Measurements from ENCODE around the gene DTD1.

DTD1 gene

DNA sequence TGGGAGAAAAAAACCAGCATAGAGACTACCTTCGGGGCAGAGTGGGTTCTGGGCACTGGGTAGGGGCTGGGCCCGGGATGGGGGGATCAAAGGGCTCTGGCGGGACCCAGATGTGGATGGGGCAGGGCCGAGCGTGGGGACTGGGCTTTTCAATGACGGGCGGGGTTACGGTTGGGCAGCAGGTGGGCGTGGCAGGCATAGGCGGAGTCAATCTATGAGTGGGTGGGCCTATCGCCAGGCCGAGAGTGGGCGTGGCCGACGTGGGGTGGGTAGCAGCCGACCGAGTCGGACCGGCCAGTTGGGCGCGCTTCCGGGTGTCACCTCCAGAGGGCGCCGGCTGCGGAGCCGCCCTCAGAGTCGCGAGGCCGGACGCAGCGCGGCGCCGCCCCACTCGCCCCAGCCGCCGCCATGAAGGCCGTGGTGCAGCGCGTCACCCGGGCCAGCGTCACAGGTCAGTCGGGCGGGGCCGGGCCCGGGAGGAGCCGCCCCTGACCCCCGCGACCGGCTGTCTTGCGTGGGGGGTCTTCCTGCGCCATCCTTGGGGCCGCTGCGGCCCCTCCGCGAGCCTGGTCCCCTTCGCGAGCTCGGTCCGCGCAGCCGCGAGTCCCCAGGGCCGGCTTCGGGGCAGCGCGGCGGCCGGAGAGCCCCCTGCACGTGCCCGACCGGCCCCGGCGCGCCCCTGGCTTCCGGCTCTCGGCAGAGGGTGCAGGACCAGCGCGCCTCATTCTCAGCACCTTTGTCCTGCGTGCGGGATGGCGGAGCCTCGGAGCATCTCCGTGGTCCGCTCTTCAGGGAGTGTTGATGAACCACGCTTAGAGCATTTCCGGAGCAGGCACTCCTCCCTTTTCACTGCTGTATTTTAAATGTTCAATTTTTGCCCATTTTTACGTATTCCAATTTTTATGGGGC is at the start of gene DTD1:
Gene DTD1, plus strand, starts transcription at position 390 of the 909 bp plus-strand sequence. Its CDS starts 19 bp downstream, at position 409.
- peak within 1 kb of the TSS; percentile 73 for H3K27ac ChIP-seq
- no peaks in the 10 kb centered on the region for H3K27me3 ChIP-seq
- H4K20me1 ChIP-seq, result no peaks in the 10 kb centered on the region
- TF ChIP-seq Cebpa-rat (IDR thresholded peaks at IDR 0.05), result no peak
- peak within 1 kb of the TSS; percentile 75 for H3K9ac ChIP-seq
- H3K9me3 ChIP-seq, result peaks cover 7% of the 10 kb centered on the region; the same call in 1 of the 2 replicates
- H3K4me3 ChIP-seq, result peak within 1 kb of the TSS; percentile 81
- H3K4me1 ChIP-seq, result peaks cover 5% of the 10 kb centered on the region
- no peaks in the 10 kb centered on the region for H3K36me3 ChIP-seq
- H3K4me2 ChIP-seq, result peak within 1 kb of the TSS; percentile 76

DNA sequence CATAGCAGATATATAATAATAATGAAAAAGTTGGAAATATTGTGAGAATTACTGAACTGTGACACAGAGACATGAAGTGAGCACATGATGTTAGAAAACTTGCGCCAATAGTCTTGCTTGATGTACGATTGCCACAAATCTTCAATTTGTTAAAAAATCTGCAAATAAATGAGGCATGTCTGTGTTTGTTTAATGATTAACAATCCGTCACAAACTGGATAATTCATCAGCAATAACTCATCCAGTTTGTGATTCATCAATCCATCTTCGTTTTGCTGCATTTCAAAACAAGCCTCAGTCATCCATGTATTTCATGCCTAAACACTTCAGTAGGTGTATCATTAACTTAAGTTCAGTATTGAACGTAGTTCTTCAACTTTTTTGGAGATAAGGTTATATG is 46.1 kb upstream of the DTD1 start:
- Histone ChIP-seq H3K4me2 (no peak overlapping the region), H3K4me3 (no peak overlapping the region), H3K9me3 (no peaks in the 10 kb centered on the region), H3K27ac (no peak overlapping the region), H3K4me1 (no peaks in the 10 kb centered on the region), H3K36me3 (peaks cover 87% of the 10 kb centered on the region), H3K27me3 (no peaks in the 10 kb centered on the region), H4K20me1 (no peaks in the 10 kb centered on the region), H3K9ac (no peak overlapping the region)
- no peak for TF ChIP-seq Cebpa-rat (IDR thresholded peaks at IDR 0.05)

DNA sequence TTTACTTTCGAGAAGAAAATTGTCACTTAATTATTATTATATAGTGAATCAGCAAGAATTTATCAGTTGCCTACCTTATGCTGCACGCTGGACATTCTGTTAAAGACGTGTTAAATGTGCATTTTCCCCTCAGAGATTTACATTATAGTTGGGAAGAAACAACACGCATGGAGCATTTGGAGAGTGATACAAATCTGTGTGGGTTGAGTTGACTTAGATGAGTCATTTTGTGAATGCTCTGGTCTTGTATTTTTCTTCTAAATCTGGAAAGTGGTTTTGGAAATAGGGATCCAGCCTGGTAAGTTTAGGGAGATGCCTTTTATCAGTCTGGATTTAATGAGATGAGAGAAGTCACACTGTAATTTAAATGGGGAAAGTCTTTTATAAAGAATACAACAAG is 44.6 kb upstream of the DTD1 start:
- H3K27ac ChIP-seq, result no peak overlapping the region
- H3K4me1 ChIP-seq, result no peaks in the 10 kb centered on the region
- no peak for TF ChIP-seq Cebpa-rat (IDR thresholded peaks at IDR 0.05)
- H3K9me3 ChIP-seq, result no peaks in the 10 kb centered on the region
- peaks cover 92% of the 10 kb centered on the region for H3K36me3 ChIP-seq
- H3K4me3 ChIP-seq, result no peak overlapping the region
- H3K27me3 ChIP-seq, result no peaks in the 10 kb centered on the region
- H4K20me1 ChIP-seq, result no peaks in the 10 kb centered on the region
- H3K9ac ChIP-seq, result no peak overlapping the region
- H3K4me2 ChIP-seq, result no peak overlapping the region

- Histone ChIP-seq H4K20me1 (no peaks in the 10 kb centered on the region), H3K9ac (no peak overlapping the region), H3K9me3 (no peaks in the 10 kb centered on the region), H3K4me3 (no peak overlapping the region), H3K27ac (no peak overlapping the region), H3K4me2 (no peak overlapping the region), H3K36me3 (peaks cover 92% of the 10 kb centered on the region), H3K27me3 (no peaks in the 10 kb centered on the region), H3K4me1 (no peaks in the 10 kb centered on the region)
- TF ChIP-seq Cebpa-rat (IDR thresholded peaks at IDR 0.05), result no peak
Measured at GRCh38 chr20:18543932-18544331, 43.9 kb upstream of the DTD1 start.

- Histone ChIP-seq H3K27ac (no peak overlapping the region), H3K9ac (no peak overlapping the region), H3K4me3 (no peak overlapping the region), H4K20me1 (no peaks in the 10 kb centered on the region), H3K27me3 (no peaks in the 10 kb centered on the region), H3K9me3 (no peaks in the 10 kb centered on the region), H3K36me3 (peaks cover 92% of the 10 kb centered on the region), H3K4me2 (no peak overlapping the region), H3K4me1 (no peaks in the 10 kb centered on the region)
- no peak for TF ChIP-seq Cebpa-rat (IDR thresholded peaks at IDR 0.05)
Measured at GRCh38 chr20:18545566-18545965, 42.3 kb upstream of the DTD1 start.

DNA sequence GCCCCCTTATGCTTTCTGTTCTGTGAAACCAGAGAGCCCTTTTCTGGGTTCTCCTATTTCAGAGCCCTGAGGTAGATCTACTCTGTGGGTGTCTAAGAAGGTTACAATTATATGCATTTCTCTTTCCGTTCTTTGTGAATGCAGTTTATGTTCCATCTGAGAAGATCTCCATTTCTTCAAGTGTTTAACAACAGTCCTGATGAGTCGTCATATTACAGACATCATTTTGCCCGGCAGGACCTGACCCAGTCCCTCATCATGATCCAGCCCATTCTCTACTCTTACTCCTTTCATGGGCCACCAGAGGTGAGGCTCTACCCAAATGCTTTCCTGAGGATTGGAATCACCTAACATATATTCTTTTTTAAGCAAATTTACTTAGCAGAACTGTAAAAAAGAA is 39.4 kb upstream of the DTD1 start:
- no peaks in the 10 kb centered on the region for H3K4me1 ChIP-seq
- H3K9ac ChIP-seq, result no peak overlapping the region
- no peak overlapping the region for H3K27ac ChIP-seq
- no peaks in the 10 kb centered on the region for H3K9me3 ChIP-seq
- peaks cover 92% of the 10 kb centered on the region for H3K36me3 ChIP-seq
- H3K27me3 ChIP-seq, result no peaks in the 10 kb centered on the region
- H3K4me3 ChIP-seq, result no peak overlapping the region
- TF ChIP-seq Cebpa-rat (IDR thresholded peaks at IDR 0.05), result no peak
- no peak overlapping the region for H3K4me2 ChIP-seq
- no peaks in the 10 kb centered on the region for H4K20me1 ChIP-seq

GRCh38 chr20:18553746-18554145 is 34.1 kb upstream of the DTD1 start:
- H3K36me3 ChIP-seq, result peaks cover 91% of the 10 kb centered on the region
- H3K9me3 ChIP-seq, result no peaks in the 10 kb centered on the region
- H3K27me3 ChIP-seq, result no peaks in the 10 kb centered on the region
- no peak overlapping the region for H3K4me2 ChIP-seq
- H3K27ac ChIP-seq, result no peak overlapping the region
- H3K9ac ChIP-seq, result no peak overlapping the region
- H4K20me1 ChIP-seq, result no peaks in the 10 kb centered on the region
- no peak overlapping the region for H3K4me3 ChIP-seq
- no peak for TF ChIP-seq Cebpa-rat (IDR thresholded peaks at IDR 0.05)
- H3K4me1 ChIP-seq, result no peaks in the 10 kb centered on the region

DNA sequence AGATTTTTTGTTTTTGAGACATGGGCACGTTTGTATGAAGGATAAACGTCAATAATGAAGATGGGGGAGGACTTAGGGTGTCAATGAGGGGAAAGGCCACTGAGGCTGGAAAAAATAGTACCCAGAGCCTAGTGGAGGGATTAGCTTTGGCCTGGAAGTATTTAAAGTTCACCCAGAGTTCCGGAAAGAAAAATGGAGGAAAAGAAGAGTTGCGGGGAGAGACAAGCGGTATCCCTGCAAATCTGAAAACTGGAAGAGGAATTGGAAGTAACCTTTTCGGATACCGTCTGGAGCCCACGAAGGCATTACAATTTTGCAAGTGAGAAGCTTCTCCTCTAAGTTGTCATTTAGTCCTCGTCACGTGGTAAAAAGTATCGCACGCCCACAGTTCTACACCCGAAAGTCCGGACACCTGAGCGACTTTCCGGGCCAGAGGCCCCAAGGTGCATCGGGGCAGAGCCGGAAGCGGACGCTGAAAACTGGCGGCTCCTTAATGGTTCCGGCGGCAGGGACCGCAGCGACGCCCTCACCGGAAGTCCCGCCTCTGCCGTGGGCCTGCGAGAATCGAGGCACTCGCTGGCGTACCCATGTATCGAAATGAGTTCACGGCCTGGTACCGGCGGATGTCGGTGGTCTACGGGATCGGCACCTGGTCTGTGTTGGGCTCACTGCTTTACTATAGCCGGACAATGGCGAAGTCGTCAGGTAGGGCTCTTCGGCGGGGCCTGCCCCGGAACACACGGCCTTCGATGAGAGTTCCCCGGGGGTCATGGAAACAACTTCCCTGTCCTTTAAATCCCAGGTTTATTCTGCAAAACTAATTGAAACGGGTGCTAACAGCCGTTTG is 20.7 kb upstream of the DTD1 start, which contains the start of gene SMIM26:
Gene SMIM26, plus strand, starts transcription at position 541 of the 847 bp plus-strand sequence. Its CDS starts 47 bp downstream, at position 588.
- H3K4me2 ChIP-seq, result peak within 1 kb of the TSS; percentile 87
- no peaks in the 10 kb centered on the region for H3K27me3 ChIP-seq
- peak within 1 kb of the TSS; percentile 87 for H3K27ac ChIP-seq
- H3K9me3 ChIP-seq, result peaks cover 13% of the 10 kb centered on the region
- H3K4me1 ChIP-seq, result peaks cover 17% of the 10 kb centered on the region
- no peak for TF ChIP-seq Cebpa-rat (IDR thresholded peaks at IDR 0.05)
- H4K20me1 ChIP-seq, result no peaks in the 10 kb centered on the region
- peak within 1 kb of the TSS; percentile 84 for H3K4me3 ChIP-seq
- H3K36me3 ChIP-seq, result peaks cover 46% of the 10 kb centered on the region
- peak within 1 kb of the TSS; percentile 91 for H3K9ac ChIP-seq

DNA sequence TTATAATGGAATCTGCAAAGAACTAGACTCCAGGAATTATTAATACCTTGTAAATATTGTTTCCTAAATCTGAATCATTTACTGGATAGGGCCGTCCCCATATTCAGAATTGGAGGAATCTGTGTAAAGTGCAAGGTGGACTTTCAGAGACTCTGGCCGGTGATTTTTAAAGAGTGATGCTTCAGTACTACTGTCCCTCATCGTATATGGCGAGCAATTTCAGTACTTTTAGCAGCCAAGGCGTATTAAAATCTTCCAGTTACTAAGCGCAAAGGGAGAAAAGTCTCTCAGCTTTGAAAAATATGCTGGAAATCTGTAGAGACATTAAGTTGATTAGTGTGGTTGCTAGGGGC is 20.1 kb upstream of the DTD1 start:
- no peak for TF ChIP-seq Cebpa-rat (IDR thresholded peaks at IDR 0.05)
- Histone ChIP-seq H3K4me1 (peaks cover 17% of the 10 kb centered on the region), H3K36me3 (peaks cover 40% of the 10 kb centered on the region)

GRCh38 chr20:18571009-18571408 is 16.8 kb upstream of the DTD1 start:
- Histone ChIP-seq H3K4me1 (peaks cover 17% of the 10 kb centered on the region), H3K36me3 (peaks cover 33% of the 10 kb centered on the region), H3K4me2 (no peak overlapping the region), H4K20me1 (no peaks in the 10 kb centered on the region), H3K9me3 (peaks cover 13% of the 10 kb centered on the region), H3K27me3 (no peaks in the 10 kb centered on the region), H3K4me3 (no peak overlapping the region), H3K27ac (no peak overlapping the region), H3K9ac (no peak overlapping the region)
- no peak for TF ChIP-seq Cebpa-rat (IDR thresholded peaks at IDR 0.05)

More for the DNA sequence above, 20.1 kb upstream of the DTD1 start:
- H4K20me1 ChIP-seq, result no peaks in the 10 kb centered on the region
- H3K9ac ChIP-seq, result peak overlapping the region; percentile 91
- H3K4me2 ChIP-seq, result peak overlapping the region; percentile 87
- peak overlapping the region; percentile 87 for H3K27ac ChIP-seq
- no peaks in the 10 kb centered on the region for H3K27me3 ChIP-seq
- peaks cover 13% of the 10 kb centered on the region for H3K9me3 ChIP-seq
- H3K4me3 ChIP-seq, result peak overlapping the region; percentile 84

Measured in BLaER1 (cell line).